Naive B cell (primary cell): ENCODE results near the gene GALNT12. TPM values are rescaled to one million over a fixed set of nuclear protein-coding genes. Genes with fewer than 3 reads are reported as not detected.

Experiments
- ATAC-seq, 2 donors: fragments of 150-1000 bp; cut with Tn5 transposase; 2 replicates each; pipeline ENCODE4 v1.10.0; 2021; ENCODE audit warnings: low read depth in 2 of 2, mild to moderate bottlenecking in 2 of 2, moderate library complexity in 2 of 2
- DNase-seq: peaks from one replicate; pipeline ENCODE4 v3.0.0; 2022
- H3K27ac Mint-ChIP-seq, 6 donors: one replicate each; pipeline ENCODE4 v1.8.0; 2020 to 2022; ENCODE audit warnings: mild to moderate bottlenecking in 6 of 6, mixed read lengths in 6 of 6, moderate library complexity in 5 of 6, inconsistent platforms in 2 of 6
- H3K27me3 Mint-ChIP-seq, 3 donors: one replicate each; pipeline ENCODE4 v1.8.0; 2021 to 2022; ENCODE audit warnings: mixed read lengths in 3 of 3, mild to moderate bottlenecking in 1 of 3
- H3K36me3 Mint-ChIP-seq, 2 donors: one replicate each; pipeline ENCODE4 v1.8.0; 2020 to 2022; ENCODE audit warnings: mixed read lengths in 2 of 2, inconsistent platforms in 1 of 2, mild to moderate bottlenecking in 1 of 2
- H3K4me1 Mint-ChIP-seq, 3 donors: one replicate each; pipeline ENCODE4 v1.8.0; 2020 to 2022; ENCODE audit warnings: mixed read lengths in 3 of 3, inconsistent platforms in 1 of 3, mild to moderate bottlenecking in 1 of 3, moderate library complexity in 1 of 3
- H3K4me3 Mint-ChIP-seq, 8 donors: one replicate each; pipeline ENCODE4 v1.8.0; 2020 to 2022; ENCODE audit warnings: mild to moderate bottlenecking in 8 of 8, mixed read lengths in 8 of 8, moderate library complexity in 8 of 8, inconsistent platforms in 2 of 8
- H3K9me3 Mint-ChIP-seq, 7 donors: one replicate each; pipeline ENCODE4 v1.8.0; 2020 to 2022; ENCODE audit warnings: mixed read lengths in 7 of 7, mild to moderate bottlenecking in 5 of 7, inconsistent platforms in 2 of 7, moderate library complexity in 1 of 7
- polyA plus RNA-seq, 6 donors: library from polyadenylated mRNA; unstranded; fragments of 300-500 nt; fragmentation: Illumina TruSeq; gene quantifications; one replicate each; pipeline ENCODE4 v1.2.3, GENCODE V29; 2021; ENCODE audit warnings: low read depth in 6 of 6

The GALNT12 gene
- polyA plus RNA-seq, 6 donors from 2014 or later, result 0.53 to 2.2 (median 0.78) TPM; not detected in 1

GRCh38 chr9:98789483-98790133, 17.9 kb upstream of the GALNT12 start:
- Mint-ChIP-seq H3K27me3 (no peaks in the 10 kb centered on the region), H3K27ac (no peak overlapping the region), H3K36me3 (no peaks in the 10 kb centered on the region), H3K4me1 (peaks cover 6 to 23% (median 16%) of the 10 kb centered on the region in 3 donors), H3K9me3 (no peaks in the 10 kb centered on the region), H3K4me3 (no peak overlapping the region)
- ATAC-seq (no peak), DNase-seq (no peak)

- Mint-ChIP-seq H3K27ac (no peak overlapping the region), H3K4me3 (no peak overlapping the region), H3K36me3 (no peaks in the 10 kb centered on the region), H3K27me3 (no peaks in the 10 kb centered on the region), H3K9me3 (no peaks in the 10 kb centered on the region), H3K4me1 (peaks cover 11 to 28% (median 23%) of the 10 kb centered on the region in 3 donors)
- ATAC-seq (no peak), DNase-seq (no peak)
These were observed 17.2 kb upstream of the GALNT12 start for GRCh38 chr9:98790134-98790841.

- Mint-ChIP-seq H3K4me3 (no peak overlapping the region), H3K27ac (no peak overlapping the region), H3K27me3 (no peaks in the 10 kb centered on the region), H3K36me3 (no peaks in the 10 kb centered on the region), H3K4me1 (peaks cover 17 to 33% (median 28%) of the 10 kb centered on the region in 3 donors), H3K9me3 (no peaks in the 10 kb centered on the region)
- peak; percentile 41 for DNase-seq
- ATAC-seq, result peak; percentile 61 to 64
These were observed 16.4 kb upstream of the GALNT12 start for GRCh38 chr9:98790842-98791607.

- peak overlapping the region in 3 of 6 donors; percentile 46 to 96 (median 62) for H3K27ac Mint-ChIP-seq
- no peak for ATAC-seq
- no peaks in the 10 kb centered on the region for H3K27me3 Mint-ChIP-seq
- peaks cover 20 to 37% (median 30%) of the 10 kb centered on the region in 3 donors for H3K4me1 Mint-ChIP-seq
- no peaks in the 10 kb centered on the region for H3K9me3 Mint-ChIP-seq
- H3K4me3 Mint-ChIP-seq, result peak overlapping the region in 2 of 8 donors; percentile 25 to 69
- H3K36me3 Mint-ChIP-seq, result no peaks in the 10 kb centered on the region
- no peak for DNase-seq
These were observed 15.6 kb upstream of the GALNT12 start for GRCh38 chr9:98791608-98792490.

GRCh38 chr9:98793031-98793430, 14.4 kb upstream of the GALNT12 start:
- H3K4me1 Mint-ChIP-seq, result peaks cover 26 to 46% (median 35%) of the 10 kb centered on the region in 3 donors
- peak overlapping the region in 1 of 6 donors; percentile 31 for H3K27ac Mint-ChIP-seq
- H3K27me3 Mint-ChIP-seq, result peaks cover 0 to under 1% (median 0%) of the 10 kb centered on the region in 3 donors
- H3K36me3 Mint-ChIP-seq, result no peaks in the 10 kb centered on the region
- peak overlapping the region in 1 of 8 donors; percentile 25 for H3K4me3 Mint-ChIP-seq
- H3K9me3 Mint-ChIP-seq, result peaks cover 0 to under 1% (median 0%) of the 10 kb centered on the region in 7 donors
- ATAC-seq (no peak), DNase-seq (no peak)

GRCh38 chr9:98794802-98795201, 12.7 kb upstream of the GALNT12 start:
- Mint-ChIP-seq H3K4me3 (peak overlapping the region in 6 of 8 donors; percentile 53 to 93 (median 69)), H3K27me3 (peaks cover 0 to 6% (median 0%) of the 10 kb centered on the region in 3 donors), H3K36me3 (no peaks in the 10 kb centered on the region), H3K9me3 (peaks cover 0 to 10% (median 5%) of the 10 kb centered on the region in 7 donors), H3K4me1 (peaks cover 26 to 46% (median 35%) of the 10 kb centered on the region in 3 donors), H3K27ac (peak overlapping the region in 3 of 6 donors; percentile 17 to 62 (median 43))
- DNase-seq, result no peak
- ATAC-seq, result no peak

- peaks cover 0 to 10% (median 5%) of the 10 kb centered on the region in 7 donors for H3K9me3 Mint-ChIP-seq
- ATAC-seq, result no peak
- no peaks in the 10 kb centered on the region for H3K36me3 Mint-ChIP-seq
- H3K4me3 Mint-ChIP-seq, result peak overlapping the region; percentile 1 to 93 (median 74)
- no peak for DNase-seq
- peak overlapping the region in 4 of 6 donors; percentile 43 to 47 (median 46) for H3K27ac Mint-ChIP-seq
- H3K27me3 Mint-ChIP-seq, result peaks cover 0 to 6% (median 0%) of the 10 kb centered on the region in 3 donors
- H3K4me1 Mint-ChIP-seq, result peaks cover 26 to 46% (median 35%) of the 10 kb centered on the region in 3 donors
These were observed 12.0 kb upstream of the GALNT12 start for GRCh38 chr9:98795295-98795955.

- peak; percentile 23 for DNase-seq
- H3K4me3 Mint-ChIP-seq, result peak overlapping the region; percentile 1 to 93 (median 74)
- ATAC-seq, result peak; percentile 32 to 37
These were observed 11.5 kb upstream of the GALNT12 start for GRCh38 chr9:98795970-98796363.

GRCh38 chr9:98796364-98797101, 10.9 kb upstream of the GALNT12 start, which contains the start of gene ANKS6:
Gene ANKS6, minus strand, starts transcription at chr9:98796555. Its CDS starts 64 bp downstream, at chr9:98796491.
- ATAC-seq, result peak; percentile 90 to 91
- peaks cover 2 to 8% (median 3%) of the 10 kb centered on the region in 3 donors for H3K27me3 Mint-ChIP-seq
- H3K36me3 Mint-ChIP-seq, result no peaks in the 10 kb centered on the region
- DNase-seq, result peak; percentile 82
- H3K27ac Mint-ChIP-seq, result peak within 1 kb of the TSS; percentile 45 to 94 (median 79)
- H3K4me3 Mint-ChIP-seq, result peak within 1 kb of the TSS; percentile 89 to 96 (median 94)
- peaks cover 26 to 38% (median 30%) of the 10 kb centered on the region in 3 donors for H3K4me1 Mint-ChIP-seq
- peaks cover 0 to 10% (median 5%) of the 10 kb centered on the region in 7 donors for H3K9me3 Mint-ChIP-seq

More at GRCh38 chr9:98795970-98796363, 11.5 kb upstream of the GALNT12 start:
- peak overlapping the region in 1 of 6 donors; percentile 45 for H3K27ac Mint-ChIP-seq
- H3K36me3 Mint-ChIP-seq, result no peaks in the 10 kb centered on the region
- H3K9me3 Mint-ChIP-seq, result peaks cover 0 to 10% (median 5%) of the 10 kb centered on the region in 7 donors
- H3K4me1 Mint-ChIP-seq, result peaks cover 26 to 44% (median 35%) of the 10 kb centered on the region in 3 donors
- peaks cover 0 to 6% (median 0%) of the 10 kb centered on the region in 3 donors for H3K27me3 Mint-ChIP-seq

- ATAC-seq, result no peak
- Mint-ChIP-seq H3K36me3 (no peaks in the 10 kb centered on the region), H3K4me3 (peak overlapping the region; percentile 60 to 96 (median 90)), H3K9me3 (peaks cover 0 to 10% (median 5%) of the 10 kb centered on the region in 7 donors), H3K27ac (no peak overlapping the region), H3K4me1 (peaks cover 20 to 29% (median 21%) of the 10 kb centered on the region in 3 donors), H3K27me3 (peaks cover 8 to 17% (median 9%) of the 10 kb centered on the region in 3 donors)
- DNase-seq, result no peak
These were observed 10.0 kb upstream of the GALNT12 start for GRCh38 chr9:98797491-98797890.

- Mint-ChIP-seq H3K27ac (peak overlapping the region in 1 of 6 donors; percentile 70), H3K9me3 (peaks cover 0 to 10% (median 5%) of the 10 kb centered on the region in 7 donors), H3K4me3 (peak overlapping the region in 4 of 8 donors; percentile 12 to 93 (median 55)), H3K4me1 (peaks cover 20 to 29% (median 21%) of the 10 kb centered on the region in 3 donors), H3K27me3 (peaks cover 10 to 22% (median 11%) of the 10 kb centered on the region in 3 donors), H3K36me3 (no peaks in the 10 kb centered on the region)
- no peak for ATAC-seq
- DNase-seq, result no peak
These were observed 9.2 kb upstream of the GALNT12 start for GRCh38 chr9:98798254-98798653.
